GM18499 (cell line): Measurements from ENCODE around the gene FASTKD3.

Experiments
- ATAC-seq: cut with Tn5 transposase; IDR thresholded peaks from one replicate; pipeline ENCODE4 v1.9.1; 2021; ENCODE audit warnings: moderate number of reproducible peaks; ENCODE audit not compliant: insufficient read depth, unreplicated experiment

FASTKD3 gene

DNA sequence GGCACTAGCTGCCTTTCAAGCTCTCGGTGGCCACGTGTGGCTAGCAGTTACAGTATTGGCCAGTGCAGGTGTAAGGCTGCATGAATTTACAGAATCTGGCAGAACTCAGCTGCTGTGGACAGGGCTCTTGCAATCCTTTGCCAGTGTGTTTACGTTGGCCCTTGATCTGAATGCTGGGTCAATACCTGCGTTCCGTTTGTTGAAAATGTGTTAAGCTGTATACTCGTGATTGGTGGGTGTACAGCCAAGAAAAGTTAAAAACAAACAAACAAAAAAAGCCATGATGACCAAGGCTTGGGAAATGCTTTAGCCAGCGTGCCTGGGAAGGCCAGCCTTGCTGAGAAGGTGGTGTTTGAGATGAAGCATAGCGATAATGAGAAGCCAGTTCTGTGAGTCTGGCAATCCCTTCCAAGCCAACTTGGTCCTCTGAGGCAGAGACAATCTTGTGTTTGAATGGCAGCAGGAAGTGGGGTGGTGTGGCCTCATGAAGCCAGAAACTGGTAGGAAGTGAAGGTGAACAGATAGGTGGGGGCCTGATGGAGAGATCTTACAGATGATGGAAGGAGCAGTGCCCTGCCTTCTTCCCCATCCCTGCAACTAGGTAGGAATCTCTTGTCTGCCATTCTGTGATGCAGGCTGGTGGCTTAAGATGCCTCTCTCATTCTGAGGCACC is 17.1 kb downstream of the FASTKD3 start:
- no peak for ATAC-seq

DNA sequence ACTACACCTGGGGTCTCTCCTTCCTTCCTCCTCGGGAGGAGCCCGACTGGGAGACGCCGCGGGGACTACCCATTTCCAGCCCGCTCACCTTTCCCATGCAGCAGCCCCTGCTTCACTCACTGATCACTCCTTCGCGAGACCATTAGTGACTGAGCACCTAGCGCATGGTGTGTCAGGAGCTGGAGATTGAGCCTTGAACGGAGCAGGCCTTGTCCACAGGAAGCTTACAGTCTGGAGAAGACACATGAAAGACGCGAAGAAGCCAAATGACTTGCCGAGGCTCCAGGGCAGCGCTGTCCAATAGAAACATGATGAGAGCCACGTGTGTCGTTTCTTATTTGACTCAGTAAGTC is 17.6 kb downstream of the FASTKD3 start:
- no peak for ATAC-seq

DNA sequence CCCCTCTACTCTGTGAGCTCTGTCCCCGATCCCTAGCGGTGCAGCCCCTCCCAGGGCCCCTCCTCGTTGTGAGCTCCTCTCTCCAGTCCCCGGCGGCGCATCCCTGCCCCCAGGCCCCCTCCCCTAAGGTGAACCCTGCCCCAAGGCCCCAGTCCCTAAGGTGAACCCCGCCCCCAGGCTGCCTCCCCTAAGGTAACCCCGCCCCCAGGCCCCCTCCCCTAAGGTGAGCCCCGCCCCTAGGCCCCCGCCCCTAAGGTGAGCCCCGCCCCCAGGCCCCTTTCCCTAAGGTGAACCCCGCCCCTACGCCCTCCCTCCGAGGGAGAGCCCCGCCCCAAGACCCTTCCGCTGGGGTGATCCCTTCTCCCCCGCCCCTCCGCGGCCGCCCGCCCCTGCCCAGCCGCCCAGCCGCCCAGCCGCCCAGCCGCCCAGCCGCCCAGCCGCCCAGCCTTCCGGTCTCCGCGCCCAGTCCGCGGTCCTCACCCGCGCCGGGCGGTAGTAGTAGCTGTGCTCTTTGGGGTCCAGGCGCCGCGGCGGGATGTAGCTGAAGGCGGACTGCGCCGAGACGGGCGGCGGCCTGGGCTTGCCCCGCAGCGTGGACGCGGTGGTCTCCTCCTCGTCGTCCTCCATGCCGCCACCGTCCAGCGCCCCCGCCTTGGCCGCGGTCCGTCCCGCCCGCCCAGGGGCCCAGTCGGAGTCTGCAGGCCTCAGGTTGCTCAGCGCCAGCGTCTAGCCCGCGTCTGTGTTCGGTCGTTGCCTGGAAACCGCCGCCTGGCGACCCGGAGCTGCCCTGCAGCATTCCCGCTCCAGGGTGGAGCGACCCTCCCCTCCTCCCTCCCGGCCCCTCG is 18.2 kb downstream of the FASTKD3 start, which contains the start of gene CFAP90:
Gene CFAP90, minus strand, starts transcription at position 739 of the 845 bp plus-strand sequence. Its CDS starts 112 bp downstream, at position 627.
- ATAC-seq, result no peak

DNA sequence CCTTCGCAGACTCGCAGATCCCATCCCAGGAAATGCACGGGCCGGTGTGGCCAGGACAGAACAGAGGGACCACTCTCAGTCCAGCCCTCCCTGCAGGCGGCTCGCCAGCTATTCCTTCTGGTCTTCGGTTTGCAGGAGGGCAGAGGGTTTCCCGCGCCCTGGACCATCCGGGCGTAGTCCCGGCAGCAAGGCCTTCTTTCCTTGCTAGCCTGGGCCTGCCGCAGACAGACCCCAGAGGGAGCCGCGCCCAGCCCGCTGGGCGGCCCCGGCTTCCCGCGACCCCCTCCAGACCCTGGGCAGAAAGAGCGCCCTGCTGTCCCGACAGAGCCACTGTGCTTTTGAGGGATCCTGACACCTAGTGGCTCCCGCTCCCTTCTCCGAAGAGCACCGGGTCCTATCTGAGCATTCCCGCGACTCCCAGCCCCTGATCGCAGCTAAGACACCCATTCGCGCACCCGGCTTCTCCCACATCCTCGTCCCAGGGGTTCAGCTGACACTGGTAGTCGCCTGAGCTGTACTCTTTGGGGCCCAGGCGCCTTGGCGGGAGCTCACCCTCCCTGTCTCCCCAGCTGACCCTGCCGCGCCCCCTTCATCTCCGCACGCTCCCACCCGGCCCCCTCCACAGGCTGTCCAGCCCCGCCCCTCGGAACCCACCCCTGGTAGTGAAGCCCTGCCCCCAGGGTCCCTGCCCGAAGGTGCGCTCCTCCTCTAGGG is 19.0 kb downstream of the FASTKD3 start:
- ATAC-seq, result no peak

DNA sequence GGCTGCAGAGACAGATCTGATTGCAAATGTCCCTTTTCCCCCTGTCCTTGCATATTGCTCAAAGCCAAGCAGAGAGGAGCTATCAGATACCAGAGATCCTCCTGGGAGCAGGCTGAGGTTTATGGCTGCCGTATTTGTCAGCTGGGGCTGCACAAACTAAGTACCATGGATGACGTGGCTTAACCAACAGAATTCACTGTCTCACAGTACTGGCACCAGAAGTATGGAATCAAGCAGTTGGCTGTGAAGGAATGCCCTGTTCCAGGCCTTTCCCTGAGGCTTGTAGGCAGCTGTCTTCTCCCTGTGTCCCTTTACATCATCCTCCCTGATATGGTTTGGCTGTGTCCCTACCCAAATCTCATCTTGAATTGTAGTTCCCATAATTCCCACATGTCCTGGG is 20.5 kb downstream of the FASTKD3 start:
- no peak for ATAC-seq

DNA sequence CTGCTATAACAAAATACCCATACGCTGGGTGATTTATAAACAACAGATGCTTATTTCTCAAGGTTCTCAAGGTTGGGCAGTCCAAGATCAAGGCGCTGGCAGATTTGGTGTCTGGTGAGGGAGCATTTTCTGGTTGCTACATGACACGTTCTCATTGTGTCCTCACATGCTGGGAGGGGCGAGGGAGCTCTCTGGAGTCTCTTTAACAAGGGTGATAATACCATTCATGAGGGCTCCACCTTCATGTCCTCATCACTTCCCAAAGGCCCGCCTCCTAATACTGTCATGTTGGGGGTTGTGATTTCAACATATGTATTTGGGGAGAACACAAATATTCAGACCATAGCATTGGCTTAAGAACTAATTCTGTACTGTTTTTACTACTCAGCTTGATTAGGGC is 22.5 kb downstream of the FASTKD3 start:
- no peak for ATAC-seq

DNA sequence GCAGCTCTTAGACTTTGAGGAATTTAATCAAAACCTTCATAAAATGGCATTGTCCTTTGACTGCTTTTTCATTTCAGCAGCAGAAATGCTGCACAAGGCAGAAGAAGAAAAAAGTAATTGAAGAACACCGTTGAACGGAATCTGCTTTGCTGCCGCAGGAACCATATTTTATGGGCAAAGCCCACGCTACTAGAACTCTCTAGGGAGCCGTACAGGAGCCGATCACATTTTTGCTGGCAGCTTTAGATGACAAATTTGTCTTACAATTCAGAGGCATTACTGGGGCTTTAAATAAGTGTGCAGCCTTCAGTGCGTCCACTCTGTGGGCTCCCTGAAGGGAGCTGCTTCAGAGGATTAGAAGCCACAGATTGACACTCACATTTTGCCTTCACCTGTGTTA is 23.3 kb downstream of the FASTKD3 start:
- ATAC-seq, result no peak

DNA sequence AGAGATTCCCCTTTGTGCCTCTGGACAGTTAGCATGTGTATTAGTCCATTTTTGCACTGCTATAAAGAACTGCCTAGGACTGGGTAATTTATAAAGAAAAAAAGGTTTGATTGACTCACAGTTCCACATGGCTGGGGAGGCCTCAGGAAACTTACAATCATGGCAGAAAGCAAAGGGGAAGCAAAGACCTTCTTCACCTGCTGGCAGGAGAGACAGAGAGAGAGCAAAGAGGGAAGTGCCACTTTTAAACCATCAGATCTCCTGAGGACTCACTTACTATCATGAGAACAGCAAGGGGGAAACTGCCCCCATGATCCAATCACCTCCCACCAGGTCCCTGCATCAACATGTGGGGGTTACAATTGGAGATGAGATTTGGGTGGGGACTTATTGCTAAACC is 23.9 kb downstream of the FASTKD3 start:
- ATAC-seq, result no peak

DNA sequence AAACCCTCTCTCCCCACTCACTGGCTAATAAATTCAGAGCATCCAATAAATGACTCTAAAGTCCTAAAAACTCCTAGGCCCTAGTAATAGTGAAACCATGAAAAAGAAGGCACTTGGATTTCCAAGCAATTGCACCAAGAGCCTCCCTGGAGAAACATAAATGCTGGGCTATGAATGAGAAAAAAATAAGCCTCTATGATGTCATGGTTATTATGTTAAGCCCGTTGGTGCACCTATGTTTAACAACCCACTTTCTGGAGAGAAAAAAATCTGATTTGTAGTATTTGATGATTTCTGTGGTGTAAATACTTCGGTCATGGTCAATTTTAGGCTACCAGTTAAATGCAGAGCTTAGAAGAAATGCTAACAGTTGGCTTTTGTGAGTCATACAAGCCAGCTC is 26.3 kb downstream of the FASTKD3 start:
- ATAC-seq, result no peak

DNA sequence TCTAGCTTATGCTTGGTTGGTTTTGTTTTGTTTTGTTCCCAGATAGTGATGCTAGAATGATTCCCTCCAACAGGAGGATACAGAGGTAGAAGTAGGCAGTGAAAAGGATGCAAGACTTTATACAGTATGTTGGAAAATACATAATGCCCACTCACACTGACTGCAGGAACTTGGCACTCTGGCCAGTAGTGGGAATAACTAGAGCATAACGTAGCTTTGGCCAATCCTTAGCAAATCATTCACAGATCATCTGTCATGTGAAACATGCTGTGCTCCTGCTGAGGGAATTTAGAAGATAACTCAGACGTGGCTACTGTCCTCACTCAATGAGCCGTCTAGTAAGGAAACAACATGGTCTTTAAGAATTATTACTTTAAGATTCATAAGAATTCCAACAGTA is 31.4 kb downstream of the FASTKD3 start:
- no peak for ATAC-seq

DNA sequence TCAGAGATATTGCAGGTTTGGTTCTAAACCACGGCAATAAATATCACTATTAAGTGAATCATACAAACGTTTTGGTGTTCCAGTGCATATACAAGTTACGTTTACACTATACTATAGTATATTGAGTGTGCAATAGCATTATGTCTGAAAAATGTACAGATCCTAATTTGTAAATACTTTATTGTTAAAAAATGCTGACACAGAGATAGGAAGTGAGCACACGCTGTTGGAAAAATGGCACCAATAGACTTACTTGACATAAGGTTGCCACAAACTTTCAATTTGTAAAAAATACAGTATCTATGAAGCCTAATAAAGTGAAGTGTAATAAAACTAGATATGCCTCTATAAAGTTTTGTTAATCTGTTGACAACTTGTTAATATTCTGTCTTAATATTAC is 33.8 kb downstream of the FASTKD3 start:
- no peak for ATAC-seq

DNA sequence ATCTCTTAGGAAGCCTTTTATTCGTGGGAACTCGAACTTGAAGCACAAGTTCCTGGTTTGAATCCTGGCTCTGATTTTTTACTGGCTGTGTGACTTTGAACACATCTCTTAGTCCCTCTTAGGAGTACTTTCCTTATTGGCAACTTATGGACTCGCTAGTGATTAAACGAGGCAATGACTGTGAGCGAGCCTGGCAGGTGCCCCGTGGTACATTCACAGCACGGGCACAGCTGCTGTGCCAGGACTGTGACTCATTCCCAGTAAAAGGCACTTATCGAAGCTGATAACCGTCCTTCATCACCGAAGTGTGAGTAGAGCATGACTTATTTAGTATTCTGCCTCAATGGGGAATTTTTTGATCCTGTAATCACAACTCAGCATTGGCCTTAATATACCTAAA is 40.6 kb downstream of the FASTKD3 start:
- ATAC-seq, result no peak

DNA sequence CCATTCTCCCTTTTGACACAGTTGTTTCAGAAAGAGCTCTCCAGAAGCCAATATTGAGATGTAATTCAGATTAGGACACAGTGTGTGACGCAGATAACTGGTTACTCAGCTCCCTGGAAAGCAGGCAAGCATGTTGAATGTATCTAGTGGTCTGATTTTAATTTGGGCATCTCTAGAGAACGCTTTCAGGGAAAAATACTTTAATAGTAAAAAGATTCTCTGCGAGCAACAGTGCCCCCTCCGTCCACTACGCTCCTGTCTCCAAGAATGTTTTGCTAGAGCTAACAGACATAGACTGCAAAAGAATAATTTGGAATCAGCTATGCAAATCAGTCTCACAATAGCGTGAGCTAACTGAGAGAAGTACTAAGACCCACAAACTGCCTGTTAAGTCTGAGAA is 41.2 kb downstream of the FASTKD3 start:
- no peak for ATAC-seq

DNA sequence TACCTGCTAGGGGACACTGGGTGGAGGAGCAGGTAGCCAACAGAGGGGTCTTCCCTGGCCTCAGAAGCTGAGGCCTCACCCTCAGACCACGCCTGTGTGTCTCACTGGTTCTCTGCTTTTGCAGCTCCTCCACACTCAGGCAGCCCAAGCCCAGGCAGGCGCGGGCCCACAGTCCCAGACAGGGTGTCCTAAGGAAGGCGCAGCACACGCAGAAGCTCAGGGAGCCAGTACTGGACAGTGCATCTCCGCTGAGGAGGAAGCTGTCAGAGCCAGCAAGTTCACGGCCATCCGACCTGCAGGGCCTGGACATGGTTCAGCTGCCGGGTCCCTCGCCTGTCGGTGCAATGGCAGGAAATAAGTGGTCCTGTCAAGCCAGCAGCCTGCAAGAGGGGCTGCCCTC is 43.2 kb downstream of the FASTKD3 start:
- ATAC-seq, result no peak

DNA sequence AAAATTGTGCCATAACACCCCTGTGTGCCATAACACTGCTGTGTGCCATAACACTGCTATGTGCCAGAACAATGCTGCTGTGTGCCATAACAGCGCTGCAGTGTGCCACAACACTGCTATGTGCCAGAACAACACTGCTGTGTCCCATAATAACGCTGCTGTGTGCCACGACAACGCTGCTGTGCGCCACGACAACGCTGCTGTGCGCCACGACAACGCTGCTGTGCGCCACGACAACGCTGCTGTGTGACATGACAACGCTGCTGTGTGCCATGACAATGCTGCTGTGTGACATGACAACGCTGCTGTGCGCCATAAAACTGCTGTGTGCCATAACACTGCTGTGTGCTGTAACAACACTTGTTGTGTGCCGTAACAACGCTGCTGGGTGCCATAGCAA is 43.8 kb downstream of the FASTKD3 start:
- no peak for ATAC-seq

DNA sequence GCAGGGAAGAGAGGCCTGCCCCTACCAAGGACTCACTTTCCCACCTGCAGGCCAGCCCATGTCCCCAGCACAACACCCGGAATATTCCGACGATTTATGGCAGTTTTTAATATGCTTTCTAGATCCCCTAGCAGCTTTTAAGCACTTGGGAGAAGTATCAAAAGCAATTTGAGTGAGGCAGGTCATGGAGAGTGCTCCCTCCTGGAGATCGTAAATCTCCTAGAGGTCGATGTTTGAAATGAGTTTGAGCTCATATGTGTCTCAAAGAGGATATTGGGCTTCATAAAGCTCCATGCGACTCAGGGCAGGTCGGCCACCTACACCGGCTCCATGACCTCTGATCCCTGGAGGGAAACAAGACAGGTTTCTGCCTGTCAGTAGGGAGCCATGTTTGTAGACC is 45.2 kb downstream of the FASTKD3 start:
- ATAC-seq, result no peak

DNA sequence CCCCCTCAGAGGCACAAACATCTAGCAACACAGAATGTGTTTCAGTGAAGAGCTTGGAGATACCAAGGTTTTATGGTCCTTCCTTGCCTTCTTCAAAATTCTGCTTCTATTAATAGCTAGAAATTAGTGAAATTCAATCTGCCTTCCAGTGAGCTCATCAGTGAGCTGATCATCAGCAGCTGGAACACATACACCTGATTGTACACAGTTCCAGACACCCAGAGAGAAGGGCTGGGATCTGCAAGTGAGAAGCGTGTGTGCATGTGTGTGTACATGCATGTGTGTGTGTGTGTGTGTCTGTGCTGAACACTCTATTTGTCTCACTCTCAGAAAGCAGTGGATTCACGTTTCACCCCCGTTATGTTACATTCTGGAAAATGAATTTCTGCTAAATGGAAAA is 46.4 kb downstream of the FASTKD3 start:
- no peak for ATAC-seq

DNA sequence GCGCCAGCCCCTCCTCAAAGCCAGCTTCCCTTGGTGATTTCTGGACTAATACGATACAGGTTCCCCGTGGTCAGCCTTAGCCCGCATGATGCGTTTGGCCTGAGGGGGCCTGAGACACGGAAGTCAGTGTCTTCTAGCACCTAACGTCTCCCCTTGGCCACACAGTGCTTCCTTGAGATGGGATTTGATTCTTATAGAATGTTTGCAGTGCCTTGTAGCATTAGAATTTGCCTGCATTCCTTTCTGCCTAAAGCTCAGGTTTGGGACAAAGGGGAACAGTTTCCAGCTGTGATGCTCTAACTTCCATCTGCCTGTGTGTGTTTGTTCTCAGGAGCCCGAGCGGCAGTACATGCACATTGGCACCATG is 52.3 kb downstream of the FASTKD3 start:
- no peak for ATAC-seq

DNA sequence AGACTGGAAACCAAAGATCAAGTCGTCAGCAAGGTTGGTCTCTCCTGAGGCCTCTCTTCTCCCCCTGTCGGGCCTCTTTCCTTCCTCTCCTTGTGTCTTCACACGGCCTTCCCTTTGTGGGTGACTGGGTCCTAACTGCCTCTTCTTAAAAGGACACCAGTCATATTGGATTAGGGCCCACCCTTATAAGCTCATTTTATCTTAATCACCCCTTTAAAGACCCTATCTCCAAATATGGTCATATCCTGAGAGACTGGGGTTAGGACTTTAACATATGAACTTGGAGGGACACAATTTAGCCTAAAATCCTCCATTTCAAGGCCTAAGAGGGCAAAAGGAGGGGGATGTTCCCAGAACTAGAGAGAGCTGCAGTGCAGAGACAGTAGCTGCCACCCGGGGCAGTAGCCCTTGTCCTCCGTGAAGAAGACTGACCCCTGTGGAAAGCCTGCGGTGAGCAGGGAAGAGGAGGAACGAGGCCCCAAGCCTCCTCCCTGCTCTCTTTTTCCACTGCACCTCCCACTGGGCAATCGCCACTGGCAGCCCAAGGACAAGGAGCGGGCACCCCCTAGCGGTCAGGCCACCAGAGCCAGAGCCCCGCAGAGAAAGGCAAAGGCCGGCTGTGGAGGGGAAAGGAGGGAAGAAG is 52.8 kb downstream of the FASTKD3 start:
- ATAC-seq, result peak; percentile 78

DNA sequence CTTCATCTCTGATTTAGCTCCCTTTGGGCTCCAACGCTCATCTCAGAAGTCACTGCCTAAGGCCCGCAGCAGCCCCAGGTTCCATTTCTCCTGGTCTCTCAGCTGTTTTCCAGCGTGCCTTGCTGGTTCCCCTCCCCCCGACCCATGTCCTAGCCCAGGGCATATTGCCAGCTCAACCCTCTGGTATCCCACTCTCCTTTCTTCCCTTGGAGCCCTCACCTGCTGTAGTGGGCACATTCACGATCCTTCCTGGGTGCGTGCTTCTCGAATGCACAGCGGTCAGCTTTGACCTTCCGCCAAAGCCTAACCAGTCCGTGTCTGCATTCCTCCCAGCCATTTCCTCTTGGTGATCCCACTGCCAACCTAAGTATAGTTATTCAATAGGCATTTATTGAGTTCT is 54.0 kb downstream of the FASTKD3 start:
- no peak for ATAC-seq

DNA sequence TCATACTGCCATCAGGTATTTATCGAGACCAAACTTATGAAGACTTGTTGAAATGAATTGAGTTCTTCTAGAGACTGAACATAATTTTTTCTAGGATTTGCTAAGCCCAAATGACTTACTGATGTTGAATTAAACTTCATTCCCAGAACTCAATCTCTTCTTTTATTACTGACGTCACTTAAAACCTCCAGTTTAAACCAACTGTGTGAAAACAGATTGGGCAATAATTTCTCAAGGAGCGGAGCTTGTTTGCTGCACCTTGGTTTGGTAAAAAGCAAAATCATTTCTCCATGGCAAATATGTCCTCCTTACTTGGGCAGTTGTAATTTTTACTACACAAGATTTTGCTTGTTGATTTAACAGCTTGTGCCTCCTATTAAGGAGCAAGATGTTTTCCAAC is 55.3 kb downstream of the FASTKD3 start:
- ATAC-seq, result no peak
